PC-3 (cell line): ENCODE results near the gene LDB1. TPM values are rescaled to one million over a fixed set of nuclear protein-coding genes. Genes with fewer than 3 reads are reported as not detected.

Source experiments
- ATAC-seq: fragments of 200-7000 bp; cut with Tn5 transposase; 2 replicates; pipeline ENCODE4 v1.9.1; 2020; ENCODE audit warnings: mild to moderate bottlenecking, moderate library complexity
- BruUV-seq: library from RNA; stranded (reverse); fragments of 400-500 nt; replicated peaks from 2 replicates; lab custom pipeline; 2021; lab: Mats Ljungman, UMichigan
- CTCF ChIA-PET: fragments of 300-600 bp; sonication (Branson Sonifier 250); formaldehyde crosslinking; loops from one replicate; lab custom pipeline; 2022; ENCODE audit warnings: antibody characterized with exemption; lab: Charles Lee
- POLR2A ChIA-PET: fragments of 300-600 bp; sonication (Branson Sonifier 250); formaldehyde crosslinking; loops from one replicate; lab custom pipeline; 2022; ENCODE audit warnings: antibody characterized with exemption; ENCODE audit not compliant: unreplicated experiment; lab: Charles Lee
- DNase-seq: peaks from one replicate; pipeline ENCODE4 v3.0.0-alpha.2; 2015
- H2AFZ ChIP-seq: fragments of 300-600 bp; sonication (generic); 2 replicates; pipeline ENCODE4 v1.6.0; 2016; ENCODE audit warnings: antibody characterized with exemption, low read length
- H3F3A ChIP-seq: fragments of 300-600 bp; sonication (generic); one replicate; pipeline ENCODE4 v1.6.0; 2017; ENCODE audit warnings: antibody characterized with exemption, low read length, control low read depth, mild to moderate bottlenecking; ENCODE audit not compliant: unreplicated experiment
- H3K27ac ChIP-seq: fragments of 300-600 bp; sonication (generic); 2 replicates; pipeline ENCODE4 v1.5.1; 2016; ENCODE audit warnings: mild to moderate bottlenecking, low read length
- H3K27me3 ChIP-seq: fragments of 300-600 bp; sonication (generic); 2 replicates; pipeline ENCODE4 v1.6.1; 2016; ENCODE audit warnings: low read length, mixed read lengths
- H3K36me3 ChIP-seq: fragments of 300-600 bp; sonication (generic); 2 replicates; pipeline ENCODE4 v1.6.1; 2016; ENCODE audit warnings: low read depth, mixed run types, low read length, mixed read lengths
- H3K4me1 ChIP-seq: fragments of 300-600 bp; sonication (generic); 2 replicates; pipeline ENCODE4 v1.5.1; 2016; ENCODE audit warnings: low read length; ENCODE audit not compliant: insufficient read depth
- H3K4me2 ChIP-seq: fragments of 300-600 bp; sonication (generic); 2 replicates; pipeline ENCODE4 v1.6.0; 2016; ENCODE audit warnings: low read length
- H3K4me3 ChIP-seq: fragments of 300-600 bp; sonication (generic); 2 replicates; pipeline ENCODE4 v1.5.1; 2016; ENCODE audit warnings: mild to moderate bottlenecking, low read length, mixed read lengths
- H3K79me2 ChIP-seq: fragments of 300-600 bp; sonication (generic); 2 replicates; pipeline ENCODE4 v1.6.1; 2017; ENCODE audit warnings: low read length, mixed read lengths
- H3K9ac ChIP-seq: fragments of 300-600 bp; sonication (generic); 2 replicates; pipeline ENCODE4 v1.6.0; 2016; ENCODE audit warnings: mild to moderate bottlenecking, low read length
- H3K9me2 ChIP-seq: fragments of 300-600 bp; sonication (generic); replicated peaks from 2 replicates; pipeline ENCODE4 v1.6.1; 2016; ENCODE audit warnings: mixed run types, low read length, mixed read lengths
- H3K9me3 ChIP-seq: fragments of 300-600 bp; sonication (generic); 2 replicates; pipeline ENCODE4 v1.6.1; 2016; ENCODE audit warnings: low read length, mixed read lengths
- H4K20me1 ChIP-seq: fragments of 300-600 bp; sonication (generic); 2 replicates; pipeline ENCODE4 v1.6.1; 2016; ENCODE audit warnings: low read length, mixed read lengths
- EZH2 ChIP-seq: fragments of 300-600 bp; sonication (generic); IDR thresholded peaks from one replicate; pipeline ENCODE4 v1.6.1; 2017; ENCODE audit warnings: antibody characterized with exemption, mild to moderate bottlenecking, low read length; ENCODE audit not compliant: unreplicated experiment
- EZH2phosphoT487 ChIP-seq: fragments of 300-600 bp; sonication (generic); IDR thresholded peaks from 2 replicates; pipeline ENCODE4 v1.6.1; 2018; ENCODE audit warnings: mild to moderate bottlenecking, antibody characterized with exemption, low read length, borderline replicate concordance
- intact Hi-C: fragments of 100-400 bp; cut with micrococcal nuclease; formaldehyde crosslinking; loops from 2 replicates; pipeline ENCODE4 v1.9.0; 2023
- total RNA-seq: library from RNA; depleted of rRNA; stranded (reverse); fragments of >200 nt; gene quantifications from 2 replicates; pipeline ENCODE4 v1.2.3, GENCODE V29; 2014
- TF ChIP-seq, protein P1 (sequence below): fragments of 300-600 bp; sonication (generic); conservative IDR thresholded peaks from 2 replicates; pipeline ENCODE4 v1.5.1; 2017; ENCODE audit warnings: antibody characterized with exemption, low read depth, mild to moderate bottlenecking, low read length

Gene LDB1
- total RNA-seq, 1 experiment from 2014 or later = 34.2 TPM

- Histone ChIP-seq H3K9me2 (no peaks in the 10 kb centered on the region), H3K4me1 (peaks cover 10% of the 10 kb centered on the region; the same call in 1 of the 2 replicates), H3K27ac (no peak overlapping the region), H3K79me2 (peaks cover 36% of the 10 kb centered on the region), H2AFZ (no peak overlapping the region), H4K20me1 (no peaks in the 10 kb centered on the region), H3K36me3 (no peaks in the 10 kb centered on the region), H3K4me3 (peak overlapping the region; percentile 84; the same call in 1 of the 2 replicates), H3K9me3 (no peaks in the 10 kb centered on the region), H3F3A (no peaks in the 10 kb centered on the region), H3K4me2 (peak overlapping the region; percentile 99), H3K9ac (no peak overlapping the region), H3K27me3 (no peaks in the 10 kb centered on the region)
- DNase-seq (no peak), ATAC-seq (no peak)
- ChIA-PET POLR2A (interaction anchor here (0.6 kb wide), 1 partner anchor 209 kb away, joined by 4 read pairs; no protein-coding TSS in a partner anchor), CTCF (no interaction called here)
- no peak for TF ChIP-seq EZH2phosphoT487
- no peak for TF ChIP-seq EZH2
- TF ChIP-seq, protein P1, sequence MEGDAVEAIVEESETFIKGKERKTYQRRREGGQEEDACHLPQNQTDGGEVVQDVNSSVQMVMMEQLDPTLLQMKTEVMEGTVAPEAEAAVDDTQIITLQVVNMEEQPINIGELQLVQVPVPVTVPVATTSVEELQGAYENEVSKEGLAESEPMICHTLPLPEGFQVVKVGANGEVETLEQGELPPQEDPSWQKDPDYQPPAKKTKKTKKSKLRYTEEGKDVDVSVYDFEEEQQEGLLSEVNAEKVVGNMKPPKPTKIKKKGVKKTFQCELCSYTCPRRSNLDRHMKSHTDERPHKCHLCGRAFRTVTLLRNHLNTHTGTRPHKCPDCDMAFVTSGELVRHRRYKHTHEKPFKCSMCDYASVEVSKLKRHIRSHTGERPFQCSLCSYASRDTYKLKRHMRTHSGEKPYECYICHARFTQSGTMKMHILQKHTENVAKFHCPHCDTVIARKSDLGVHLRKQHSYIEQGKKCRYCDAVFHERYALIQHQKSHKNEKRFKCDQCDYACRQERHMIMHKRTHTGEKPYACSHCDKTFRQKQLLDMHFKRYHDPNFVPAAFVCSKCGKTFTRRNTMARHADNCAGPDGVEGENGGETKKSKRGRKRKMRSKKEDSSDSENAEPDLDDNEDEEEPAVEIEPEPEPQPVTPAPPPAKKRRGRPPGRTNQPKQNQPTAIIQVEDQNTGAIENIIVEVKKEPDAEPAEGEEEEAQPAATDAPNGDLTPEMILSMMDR = no peak
- intact Hi-C loops = loop anchor here (2.0 kb wide), 1 partner anchor 45 kb away; no protein-coding TSS in a partner anchor
- BruUV-seq = no TSS peak
Measured at GRCh38 chr10:102067091-102067916, 52.9 kb downstream of the LDB1 start.

GRCh38 chr10:102066399-102067088, 53.6 kb downstream of the LDB1 start:
- Histone ChIP-seq H3K9ac (peak overlapping the region; percentile 96), H3K4me3 (peak overlapping the region; percentile 84), H2AFZ (no peak overlapping the region), H3K4me1 (peaks cover 10% of the 10 kb centered on the region; the same call in 1 of the 2 replicates), H3K9me3 (no peaks in the 10 kb centered on the region), H3K36me3 (no peaks in the 10 kb centered on the region), H3K27ac (no peak overlapping the region), H4K20me1 (no peaks in the 10 kb centered on the region), H3K9me2 (no peaks in the 10 kb centered on the region), H3K79me2 (peaks cover 36% of the 10 kb centered on the region), H3K4me2 (peak overlapping the region; percentile 99), H3K27me3 (no peaks in the 10 kb centered on the region), H3F3A (no peaks in the 10 kb centered on the region)
- BruUV-seq = TSS peak; percentile 55
- ChIA-PET CTCF (no interaction called here), POLR2A (interaction anchor here (0.6 kb wide), 2 partner anchors 11 to 208 kb away, joined by 4 read pairs; no protein-coding TSS in a partner anchor)
- ATAC-seq (no peak), DNase-seq (no peak)
- intact Hi-C loops = loop anchor here (2.0 kb wide), 1 partner anchor 46 kb away; no protein-coding TSS in a partner anchor
- no peak for TF ChIP-seq EZH2
- TF ChIP-seq, protein P1 = no peak
- no peak for TF ChIP-seq EZH2phosphoT487
